ENCODE data around the gene BUD31. TPM values are rescaled to one million over a fixed set of nuclear protein-coding genes. Genes with fewer than 3 reads are reported as not detected.
A peak's percentile ranks its signal among the peaks of the same experiment; 100 is the strongest.
"Not testable (repeated sequence)": the region's sequence is repeated elsewhere in the genome, so short reads cannot be mapped to it uniquely, and the experiment has no call there.

BUD31 gene
- 35.9 TPM for total RNA-seq

DNA sequence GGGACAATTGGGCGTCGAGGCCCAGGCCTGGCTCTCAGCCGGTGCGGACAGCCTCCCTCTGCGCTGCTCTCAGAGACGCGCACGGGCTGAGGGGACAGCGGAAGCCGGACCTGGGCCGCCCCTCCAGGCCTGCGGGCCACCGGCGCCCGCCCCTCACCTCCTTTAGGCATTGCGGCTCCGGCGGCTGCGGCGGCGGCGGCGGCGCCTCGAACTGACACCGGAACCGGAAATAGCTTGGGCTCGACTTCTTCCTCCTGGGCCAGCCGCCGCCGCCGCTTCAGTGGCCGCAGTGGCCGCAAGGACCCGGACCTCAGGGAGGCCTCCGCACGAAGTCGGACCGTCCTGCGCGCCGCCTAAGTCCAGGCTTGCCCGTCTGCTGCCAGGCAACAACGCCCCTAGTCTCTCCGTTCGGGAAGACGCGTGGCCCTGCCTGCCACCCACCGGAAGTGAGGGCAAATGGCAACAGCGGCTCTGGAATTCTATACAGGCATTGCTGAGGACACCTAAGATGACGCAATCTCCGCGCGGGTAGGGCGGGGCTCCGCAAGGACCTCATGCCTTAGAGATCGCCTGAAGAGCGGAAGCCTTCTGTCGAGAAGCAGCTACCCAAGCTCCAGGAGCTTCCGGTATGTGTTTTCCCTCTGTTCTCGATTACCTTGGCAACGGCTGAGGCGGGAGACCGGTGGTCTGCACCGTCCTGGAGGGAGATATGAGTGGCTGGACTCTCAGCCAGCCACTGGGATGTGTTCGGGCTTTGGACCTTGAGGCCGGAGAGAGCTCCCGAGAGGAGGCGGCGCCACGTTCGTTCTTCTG is at the start of gene BUD31, which contains the start of gene PDAP1:
BUD31 (plus strand) TSS at position 591 of the 813 bp plus-strand sequence. CDS start 2,124 bp downstream, outside the sequence.
PDAP1 (minus strand) TSS at position 219 of the 813 bp plus-strand sequence; CDS start at position 170, 49 bp downstream.
- DNase-seq, result peak; percentile 97

DNA sequence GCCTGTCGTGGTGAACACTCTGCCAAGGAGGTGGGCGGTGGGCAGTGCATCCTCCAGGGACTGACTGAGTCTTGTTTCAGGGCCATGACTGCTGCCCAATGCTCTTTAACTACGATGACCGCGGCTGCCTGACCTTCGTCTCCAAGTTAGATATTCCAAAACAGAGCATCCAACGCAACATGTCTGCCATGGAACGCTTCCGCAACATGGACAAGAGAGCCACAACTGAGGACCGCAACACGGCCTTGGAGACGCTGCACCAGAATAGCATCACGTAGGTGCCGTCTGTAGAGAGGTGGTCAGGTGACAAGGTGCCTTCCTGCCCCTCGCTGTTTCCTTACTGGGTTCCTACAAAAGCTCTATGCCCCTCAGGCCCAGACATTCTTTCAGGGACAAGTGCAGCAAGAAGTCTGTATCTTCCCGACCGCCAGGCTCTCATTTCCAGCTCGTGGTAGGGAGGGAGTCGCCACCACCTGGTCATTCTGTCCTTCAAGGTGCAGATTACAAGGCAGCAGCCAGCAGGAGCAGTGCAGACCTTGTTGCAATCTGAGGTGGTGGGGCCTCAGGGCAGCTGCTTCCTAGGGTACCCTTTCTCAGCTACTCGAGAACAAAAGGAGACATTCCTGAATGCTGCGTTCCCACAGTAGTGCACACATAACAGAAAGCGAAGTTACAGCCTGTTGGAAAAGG is 49.2 kb upstream of the BUD31 start:
- no peak for DNase-seq

DNA sequence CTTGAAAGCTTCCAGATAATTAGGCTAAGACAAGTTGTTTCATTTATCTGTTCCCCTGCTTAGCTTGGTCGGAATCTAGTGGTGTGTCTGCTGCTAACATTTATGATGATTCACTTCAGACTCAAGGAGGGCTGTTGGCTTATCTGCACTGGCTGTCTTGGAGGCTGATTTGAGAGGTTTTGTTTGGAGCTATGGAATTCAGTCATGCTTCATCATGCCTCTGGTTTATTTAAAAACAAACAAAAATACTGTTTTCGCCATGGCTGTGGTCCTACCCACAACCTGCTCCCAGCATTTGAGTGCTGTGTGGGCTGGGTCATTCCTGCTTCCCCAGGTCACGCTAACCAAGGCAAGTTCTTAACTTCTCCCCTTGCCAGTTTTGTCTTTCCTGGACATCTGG is 46.0 kb upstream of the BUD31 start:
- DNase-seq, result no peak

DNA sequence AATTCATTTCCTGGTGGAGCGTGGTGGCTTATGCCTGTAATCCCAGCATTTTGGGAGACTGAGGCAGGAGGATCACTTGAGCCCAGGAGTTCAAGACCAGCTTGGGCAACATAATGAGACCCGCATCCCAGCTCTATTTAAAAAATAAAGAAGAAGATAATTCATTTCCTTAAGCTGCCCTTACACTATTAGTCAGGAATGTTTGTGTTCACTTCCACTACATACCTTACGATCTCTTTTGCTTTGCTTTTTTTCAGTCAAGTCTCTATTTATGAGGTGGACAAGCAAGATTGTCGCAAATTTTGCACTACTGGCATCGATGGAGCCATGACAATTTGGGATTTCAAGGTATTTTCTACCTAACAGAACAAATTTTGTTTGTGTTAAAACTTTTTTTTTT is 45.5 kb upstream of the BUD31 start:
- no peak for DNase-seq

DNA sequence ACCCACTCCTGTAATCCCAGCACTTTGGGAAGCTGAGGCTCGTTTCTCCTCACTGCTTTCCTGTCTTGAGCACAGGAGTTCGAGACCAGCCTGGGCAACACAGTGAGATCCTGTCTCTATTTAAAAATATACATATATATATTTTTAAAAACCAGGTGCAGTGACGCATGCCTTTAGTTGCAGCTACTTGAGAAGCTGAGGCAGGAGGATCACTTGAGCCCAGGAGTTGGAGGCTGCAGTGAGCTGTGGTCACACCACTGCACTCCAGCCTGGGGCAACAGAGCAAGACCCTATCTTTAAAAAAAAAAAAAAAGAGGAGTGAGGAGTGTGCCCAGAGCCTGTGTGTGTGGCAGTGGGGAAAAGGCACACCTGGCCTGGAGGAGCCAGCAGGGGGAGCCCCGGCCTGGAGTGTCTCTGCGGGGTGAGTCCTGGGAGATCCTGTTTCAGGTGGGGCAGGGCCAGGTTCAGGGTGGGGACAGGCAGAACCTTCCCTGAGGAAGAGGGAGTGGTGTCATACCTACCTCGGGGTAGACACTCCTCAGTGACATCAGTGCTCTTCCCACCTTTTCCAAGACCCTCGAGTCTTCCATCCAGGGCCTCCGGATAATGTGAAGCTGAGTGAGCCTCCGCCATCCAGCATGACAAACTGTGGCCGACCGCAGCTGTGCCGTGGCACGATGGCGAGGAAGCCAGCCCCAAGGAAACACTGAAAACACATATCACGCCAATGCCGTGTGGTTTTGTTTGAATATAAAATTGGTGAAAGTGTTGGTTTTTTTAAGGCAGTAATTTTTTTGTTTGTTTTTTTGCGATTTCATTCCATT is 43.2 kb upstream of the BUD31 start:
- DNase-seq, result peak; percentile 25

DNA sequence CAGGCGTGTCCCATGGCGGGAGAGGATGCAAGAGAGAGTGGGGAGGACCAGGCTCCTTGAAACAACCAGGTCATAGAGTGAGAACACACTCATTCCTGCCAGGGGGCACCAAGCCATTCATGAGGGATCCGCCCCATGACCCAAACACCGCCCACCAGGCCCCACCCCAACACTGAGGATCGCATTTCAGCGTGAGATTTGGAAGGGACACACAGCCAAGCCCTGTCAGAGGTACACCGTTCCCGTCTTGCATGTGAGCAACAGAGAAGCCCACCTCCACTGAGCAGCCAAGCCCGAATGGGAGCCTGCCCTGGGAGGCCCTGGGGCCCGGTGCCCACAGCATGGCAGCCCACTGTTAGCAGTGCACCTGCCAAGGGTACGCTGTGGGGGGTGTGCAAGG is 42.1 kb upstream of the BUD31 start:
- DNase-seq, result no peak

DNA sequence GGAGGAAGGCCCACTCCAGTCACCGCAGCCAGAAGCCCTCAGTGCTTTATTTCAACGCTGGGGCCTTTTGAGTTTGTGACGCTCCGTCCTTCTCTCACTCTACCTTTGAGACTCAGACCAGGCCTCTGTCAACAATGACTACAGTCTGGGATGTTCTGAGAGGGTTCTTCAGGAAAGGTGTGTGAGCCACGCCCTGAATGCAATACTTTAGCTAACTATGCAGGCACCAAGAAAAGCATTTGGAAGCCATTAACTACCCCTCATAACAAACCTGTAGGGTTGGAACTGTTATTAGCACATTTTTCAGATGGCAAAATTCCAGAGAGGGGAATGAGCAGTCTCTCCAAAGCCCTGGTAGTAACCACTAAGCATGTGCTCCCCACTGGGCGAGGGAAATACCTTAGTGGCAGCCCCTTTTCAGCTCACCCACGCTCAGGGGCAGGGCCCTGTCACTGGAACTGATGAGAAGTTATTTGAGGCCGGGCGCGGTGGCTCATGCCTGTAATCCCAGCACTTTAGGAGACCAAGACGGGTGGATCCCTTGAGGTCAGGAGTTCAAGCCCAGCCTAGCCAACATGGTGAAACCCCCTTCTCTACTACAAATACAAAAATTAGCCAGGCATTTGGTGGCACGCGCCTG is 39.9 kb upstream of the BUD31 start:
- DNase-seq, result no peak

DNA sequence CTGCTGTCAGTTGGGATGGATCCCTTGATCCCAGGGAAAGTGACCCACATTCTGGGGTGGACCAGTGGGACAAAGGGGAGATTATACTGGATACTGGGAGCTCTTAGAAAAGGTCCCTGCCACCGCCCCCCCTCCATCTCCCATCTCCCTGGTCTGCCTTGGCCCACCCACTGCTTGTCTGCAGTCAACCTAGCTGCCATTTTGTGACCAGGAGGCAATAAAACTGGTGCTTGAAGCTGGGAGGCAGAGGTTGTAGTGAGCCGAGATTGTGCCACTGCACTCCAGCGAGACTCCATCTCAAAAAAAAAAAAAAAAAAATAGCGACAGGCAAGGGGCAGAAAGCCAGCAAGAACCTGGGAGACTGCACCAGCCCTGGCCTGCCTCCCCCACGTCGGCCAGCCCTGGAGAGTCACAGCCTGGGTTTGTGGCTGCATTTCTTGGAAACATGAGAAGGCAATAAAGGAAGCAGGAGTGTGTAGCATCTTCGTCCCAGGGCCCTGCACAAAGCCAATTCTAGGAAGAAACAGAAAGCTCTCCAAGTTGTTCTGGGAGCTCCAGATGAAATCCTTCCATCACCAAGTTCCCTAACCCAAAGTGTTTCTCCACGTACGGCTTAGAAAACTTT is 38.9 kb upstream of the BUD31 start:
- peak; percentile 18 for DNase-seq

DNA sequence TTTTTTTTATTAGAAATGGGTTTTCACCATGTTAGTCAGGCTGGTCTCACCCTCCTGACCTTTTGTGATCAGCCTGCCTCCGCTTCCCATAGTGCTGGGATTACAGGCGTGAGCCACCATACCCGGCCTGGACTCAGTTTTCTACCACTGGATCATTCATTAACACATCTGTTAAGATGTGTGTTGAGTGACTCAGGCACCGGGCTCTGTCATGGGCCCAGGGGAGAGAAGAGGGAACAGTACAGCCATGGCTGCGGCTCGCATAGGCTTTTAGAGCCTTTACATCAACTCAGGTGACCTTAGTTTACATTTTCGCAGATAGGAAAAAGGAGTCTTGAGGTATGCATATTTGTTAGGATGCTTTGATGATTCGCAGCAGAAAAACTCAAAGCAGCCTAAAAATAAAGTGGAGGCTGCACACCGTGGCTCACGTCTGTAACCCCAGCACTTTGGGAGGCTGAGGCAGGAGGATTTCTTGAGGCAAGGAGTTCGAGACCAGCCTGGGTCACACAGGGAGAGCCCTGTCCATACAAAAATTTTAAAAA is 37.3 kb upstream of the BUD31 start:
- DNase-seq, result no peak

DNA sequence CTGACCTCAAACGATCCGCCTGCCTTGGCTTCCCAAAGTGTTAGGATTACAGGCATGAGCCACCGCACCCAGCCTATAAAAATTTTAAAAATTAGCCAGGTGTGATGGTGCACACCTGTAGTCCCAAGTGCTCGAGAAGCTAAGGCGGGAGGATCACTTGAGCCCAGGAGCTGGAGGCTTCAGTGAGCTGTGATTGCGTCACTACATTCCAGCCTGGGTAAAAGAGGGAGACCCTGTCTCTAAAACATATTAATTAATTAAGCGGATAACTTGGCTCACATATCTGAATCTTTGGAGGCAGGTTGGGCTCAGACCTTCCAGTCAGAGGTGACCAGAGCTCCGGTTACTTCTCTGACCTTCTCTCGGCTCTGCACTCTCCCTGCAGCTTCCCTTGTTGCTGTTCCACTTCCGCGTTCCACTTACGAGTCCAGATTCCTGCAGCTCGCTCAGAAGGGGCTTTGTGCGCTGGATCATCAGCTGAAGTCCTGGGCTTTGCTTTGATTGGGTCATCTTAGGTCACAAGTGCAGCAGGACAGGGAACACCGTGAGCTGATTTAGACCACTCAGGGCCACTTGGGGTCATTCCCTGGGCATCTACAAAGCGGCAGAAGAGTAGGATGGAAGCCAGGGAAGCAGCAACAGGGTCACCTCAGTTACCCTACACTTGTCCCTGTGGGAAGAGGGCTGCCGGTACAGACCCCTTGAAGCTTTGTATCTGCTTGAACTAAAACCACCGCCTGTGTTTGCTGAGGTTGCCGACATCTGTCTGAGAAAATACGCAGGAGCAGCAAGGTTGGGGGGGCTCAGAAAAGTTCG is 36.3 kb upstream of the BUD31 start:
- DNase-seq, result peak; percentile 38

DNA sequence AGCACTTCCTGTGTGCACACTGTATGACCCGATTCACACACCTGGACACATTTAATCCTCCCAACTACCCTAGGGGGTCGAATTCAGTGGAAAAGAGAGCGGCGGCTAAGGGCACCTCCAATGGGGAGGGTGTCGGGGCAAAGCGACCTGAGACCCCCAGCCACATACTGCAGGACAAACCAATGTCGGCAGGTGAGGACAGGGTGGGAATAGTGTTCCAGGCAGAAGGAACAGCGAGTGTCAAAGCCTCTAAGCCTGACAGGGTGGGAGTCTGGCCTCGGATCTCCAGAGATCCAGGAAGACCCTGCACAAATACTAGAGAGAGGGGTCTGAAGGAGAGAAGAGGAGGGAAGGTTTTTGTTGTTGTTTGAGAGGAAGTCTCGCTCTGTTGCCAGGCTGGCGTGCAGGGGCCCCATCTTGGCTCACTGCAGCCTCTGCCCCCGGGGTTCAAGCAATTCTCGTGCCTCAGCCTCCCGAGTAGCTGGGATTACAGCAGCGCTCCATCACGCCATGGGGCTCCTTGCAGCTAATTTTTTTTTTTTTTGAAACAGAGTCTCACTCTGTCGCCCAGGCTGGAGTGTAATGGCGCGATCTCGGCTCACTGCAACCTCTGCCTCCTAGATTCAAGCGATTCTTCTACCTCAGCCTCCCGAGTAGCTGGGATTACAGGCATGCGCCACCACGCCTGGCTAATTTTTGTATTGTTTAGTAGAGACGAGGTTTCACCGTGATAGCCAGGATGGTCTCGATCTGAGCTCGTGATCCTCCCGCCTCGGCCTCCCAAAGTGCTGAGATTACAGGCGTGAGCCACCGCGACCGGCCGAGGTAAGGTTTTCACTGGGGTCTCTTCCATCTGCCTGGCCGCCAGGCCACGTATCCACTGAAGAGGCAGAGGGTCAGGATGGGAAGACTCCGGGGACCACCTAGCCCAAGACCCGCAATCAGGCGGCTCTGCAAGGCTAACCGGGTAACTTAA is 35.4 kb upstream of the BUD31 start:
- DNase-seq, result no peak

DNA sequence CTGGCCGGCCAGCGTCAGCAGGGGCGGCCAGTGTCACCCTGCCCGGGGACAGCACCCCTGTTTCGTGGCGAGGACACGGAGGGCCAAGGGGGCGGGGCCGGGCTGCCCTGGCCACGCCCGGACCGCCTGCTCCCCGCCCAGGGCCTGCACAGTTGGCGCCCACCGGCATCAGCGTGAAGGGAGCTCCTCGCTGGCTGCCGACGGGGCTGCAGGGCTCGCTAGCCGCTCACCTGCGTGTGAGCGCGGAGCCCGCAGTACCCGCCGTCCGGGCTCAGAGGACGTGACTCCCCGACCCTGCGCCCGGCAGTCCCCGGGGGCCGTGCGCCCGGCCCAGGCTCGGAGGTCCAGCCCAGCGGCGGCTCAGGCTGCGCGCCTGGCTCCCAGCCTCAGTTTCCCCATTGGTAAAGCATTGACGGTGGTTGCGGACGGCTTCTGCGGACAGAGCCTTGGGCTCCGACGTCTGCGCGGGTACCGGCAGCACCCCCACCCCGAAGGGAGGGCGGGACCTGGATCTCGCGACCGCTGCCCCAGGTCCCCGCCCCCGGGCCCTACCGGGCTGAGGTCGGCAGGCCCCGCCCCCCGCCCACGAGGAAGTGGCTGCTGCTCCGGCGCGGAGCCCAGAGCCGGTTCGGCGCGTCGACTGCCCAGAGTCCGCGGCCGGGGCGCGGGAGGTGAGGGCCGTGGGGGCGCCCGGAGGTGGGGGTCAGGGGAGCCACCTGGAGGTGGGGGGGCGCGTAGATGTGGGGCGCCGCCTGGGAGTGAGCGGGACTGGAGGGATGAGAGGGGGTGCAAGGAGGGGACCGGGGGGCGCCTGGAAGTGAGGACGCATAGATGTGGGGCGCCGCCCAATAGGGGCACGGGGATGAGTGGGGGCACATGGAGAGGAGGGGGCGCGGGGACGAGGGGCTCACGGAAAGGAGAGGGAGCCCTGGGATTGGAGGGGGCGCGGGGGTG is 34.4 kb upstream of the BUD31 start, which contains the start of gene ARPC1B:
ARPC1B (plus strand) TSS at position 620 of the 954 bp plus-strand sequence. CDS start 10,985 bp downstream, outside the sequence.
- DNase-seq, result peak; percentile 54

DNA sequence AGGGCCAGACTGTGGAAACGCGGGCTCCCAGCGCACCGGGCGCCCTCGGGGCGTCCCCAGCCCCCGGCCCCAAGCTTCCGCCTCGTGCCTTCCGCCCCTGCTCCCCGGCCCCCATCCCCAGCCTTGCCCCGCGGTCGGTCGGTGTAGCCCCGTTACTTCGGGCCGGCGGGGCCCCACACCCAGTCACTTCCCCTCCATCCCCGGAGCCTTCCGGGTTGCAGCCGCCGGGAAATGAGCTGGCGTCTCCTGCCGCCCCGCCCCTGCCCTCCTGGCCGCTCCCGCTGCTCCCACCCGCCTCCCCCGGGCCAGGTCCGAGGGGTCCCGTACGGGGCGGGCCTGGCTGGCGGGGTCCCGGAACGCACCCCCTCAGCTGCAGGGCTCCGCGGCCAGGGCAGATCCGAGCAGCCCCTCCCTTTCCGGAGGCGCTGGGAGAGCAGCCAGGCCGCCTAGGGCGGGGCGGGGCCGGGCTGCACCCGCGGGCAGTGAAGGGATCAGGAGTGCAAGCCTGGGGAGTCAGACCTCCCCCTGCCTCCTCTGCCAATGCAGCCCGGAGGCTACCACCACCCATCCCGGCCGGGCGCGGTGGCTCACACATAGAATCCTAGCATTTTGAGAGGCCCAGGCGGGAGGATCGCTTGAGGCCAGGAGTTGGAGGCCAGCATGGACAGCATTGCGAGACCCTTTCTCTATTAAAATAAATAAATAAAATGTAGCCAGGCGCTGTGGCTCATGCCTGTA is 33.5 kb upstream of the BUD31 start:
- peak; percentile 70 for DNase-seq

DNA sequence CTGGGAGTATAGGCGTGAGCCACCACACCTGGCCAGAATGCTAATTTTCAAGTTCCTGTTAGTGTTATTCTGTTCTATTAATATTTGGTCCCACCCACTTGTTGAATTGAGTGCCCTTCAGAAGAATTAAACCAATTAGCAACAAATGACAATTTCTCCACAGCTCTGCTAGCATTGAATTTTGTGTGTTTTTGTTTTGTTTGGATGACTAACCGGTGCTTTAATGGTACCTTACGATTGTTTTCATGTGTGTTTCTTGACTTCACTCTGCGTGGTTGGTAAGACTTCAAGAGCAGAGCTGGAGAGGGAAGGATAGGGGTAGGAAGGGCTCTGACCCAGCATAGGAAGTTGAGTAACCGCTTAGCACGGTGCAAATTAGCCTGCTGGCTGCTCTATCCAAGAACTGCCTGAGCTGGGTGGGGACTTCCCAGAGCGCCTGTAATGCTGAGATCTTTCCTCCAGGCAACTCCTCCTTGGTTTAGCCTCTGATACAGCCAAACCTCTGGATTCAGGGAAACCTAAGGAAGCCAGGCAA is 29.7 kb upstream of the BUD31 start:
- peak; percentile 73 for DNase-seq

DNA sequence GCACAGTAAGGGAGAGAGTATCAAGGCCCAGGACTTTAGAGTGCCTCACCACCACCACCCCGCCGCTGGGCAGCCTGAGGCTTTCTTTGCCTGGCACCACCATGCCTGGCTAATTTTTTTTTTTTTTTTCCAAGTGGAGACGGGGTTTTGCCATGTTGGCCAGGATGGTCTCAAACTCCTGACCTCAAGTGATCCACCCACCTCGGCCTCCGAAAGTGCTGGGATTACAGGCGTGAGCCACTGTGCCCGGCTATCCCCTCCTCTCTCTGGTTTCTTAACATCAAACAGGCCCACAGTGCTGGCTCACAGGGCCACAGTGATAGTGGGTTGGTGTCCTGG is 29.1 kb upstream of the BUD31 start:
- not testable (repeated sequence) for DNase-seq

DNA sequence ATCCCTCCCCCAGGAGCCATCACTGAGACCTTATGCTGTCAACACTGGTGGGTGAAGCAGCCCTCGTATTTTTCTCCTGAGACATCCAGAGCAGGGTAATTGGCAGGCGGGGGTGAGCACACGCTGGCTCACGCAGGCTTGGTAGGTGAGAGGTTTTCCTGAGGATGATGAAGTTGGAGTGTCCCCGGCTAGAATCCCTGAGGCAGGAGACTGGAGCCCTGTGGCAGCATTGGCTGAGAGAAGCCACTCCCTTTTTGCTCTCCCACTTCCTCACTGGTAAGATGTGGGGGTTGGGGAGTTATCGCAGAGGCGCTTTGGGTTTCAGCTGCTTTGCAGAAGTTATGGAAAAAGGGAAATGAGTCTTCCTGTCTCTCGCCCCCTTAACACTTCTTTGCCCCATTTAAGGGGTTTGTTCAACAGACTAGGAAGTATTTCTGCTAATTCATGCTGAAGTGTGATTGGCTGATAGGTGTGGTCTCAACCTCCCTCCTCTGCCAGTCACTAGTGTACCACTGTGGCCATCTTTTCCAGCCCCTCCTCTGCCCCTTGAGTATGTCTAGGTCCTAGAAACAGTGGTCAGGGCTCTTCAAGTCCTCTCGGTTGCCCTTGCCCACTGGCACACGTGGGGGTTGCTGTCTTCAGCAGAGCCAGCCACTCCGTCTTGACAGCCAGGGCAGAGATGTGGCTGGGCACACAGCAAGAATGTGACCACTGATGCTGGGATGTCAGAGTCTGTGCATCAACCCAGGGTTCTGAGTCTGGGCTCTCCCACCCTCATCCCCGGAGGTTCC is 28.5 kb upstream of the BUD31 start:
- DNase-seq, result peak; percentile 20

Measured in tongue (tissue), 2 donors.